Activated CD4-positive, alpha-beta T cell treated with anti-CD3 and anti-CD28 coated beads for 36 hours (primary cell): ENCODE measurements around the gene PDLIM5. TPM values are rescaled to one million over a fixed set of nuclear protein-coding genes. Genes with fewer than 3 reads are reported as not detected.
"Not testable (repeated sequence)": the region's sequence is repeated elsewhere in the genome, so short reads cannot be mapped to it uniquely, and the experiment has no call there.

ENCODE experiments used
- ATAC-seq: fragments of 200-7000 bp; cut with Tn5 transposase; one replicate; pipeline ENCODE4 v1.10.0; 2021; ENCODE audit warnings: mild to moderate bottlenecking, moderate library complexity
- CTCF ChIA-PET: fragments of 350-600 bp; sonication (Branson Sonifier 250); formaldehyde crosslinking; loops from one replicate; lab custom pipeline; 2021; ENCODE audit warnings: antibody characterized with exemption; lab: Charles Lee
- POLR2A ChIA-PET: fragments of 350-600 bp; sonication (Branson Sonifier 250); formaldehyde crosslinking; loops from one replicate; lab custom pipeline; 2021; ENCODE audit warnings: antibody characterized with exemption, inconsistent platforms; lab: Charles Lee
- DNase-seq: peaks from one replicate; pipeline ENCODE4 v3.0.0-alpha.2; 2020
- H3K27ac Mint-ChIP-seq: one replicate; pipeline ENCODE4 v1.8.0; 2021; ENCODE audit warnings: mixed read lengths
- H3K27me3 Mint-ChIP-seq: one replicate; pipeline ENCODE4 v1.8.0; 2021; ENCODE audit warnings: mixed read lengths
- H3K36me3 Mint-ChIP-seq: one replicate; pipeline ENCODE4 v1.8.0; 2021; ENCODE audit warnings: low read depth, mixed read lengths
- H3K4me1 Mint-ChIP-seq: one replicate; pipeline ENCODE4 v1.8.0; 2021; ENCODE audit warnings: mixed read lengths
- H3K4me3 Mint-ChIP-seq: one replicate; pipeline ENCODE4 v1.8.0; 2021; ENCODE audit warnings: mild to moderate bottlenecking, moderate library complexity, mixed read lengths
- H3K9me3 Mint-ChIP-seq: one replicate; pipeline ENCODE4 v1.8.0; 2021; ENCODE audit warnings: low read depth, mixed read lengths
- intact Hi-C, 2 experiments: fragments of 100-400 bp; cut with DNase I in 1 of 2; cut with micrococcal nuclease in 1 of 2; formaldehyde crosslinking; loops; one replicate each; pipeline versions ENCODE4 v1.14.2 to v1.15.1; 2022 to 2024; cut with DNase I, micrococcal nuclease
- total RNA-seq, 2 experiments: library from RNA; stranded (reverse); gene quantifications; one replicate each; pipeline ENCODE4 v1.2.3, GENCODE V29; 2021

PDLIM5 gene
- total RNA-seq, 2 experiments from 2014 or later = 25.9 to 34.3 TPM

- Mint-ChIP-seq H3K4me3 (no peak overlapping the region), H3K36me3 (peaks cover 3% of the 10 kb centered on the region), H3K4me1 (peaks cover 11% of the 10 kb centered on the region), H3K9me3 (no peaks in the 10 kb centered on the region), H3K27ac (no peak overlapping the region), H3K27me3 (no peaks in the 10 kb centered on the region)
- ChIA-PET POLR2A (no interaction called here), CTCF (no interaction called here)
- ATAC-seq = no peak
- intact Hi-C loops = no loop called here
- DNase-seq = no peak
Measured at GRCh38 chr4:94613248-94613647, 161.5 kb downstream of the PDLIM5 start.

GRCh38 chr4:94615451-94615850, 163.7 kb downstream of the PDLIM5 start:
- peaks cover 5% of the 10 kb centered on the region for H3K4me1 Mint-ChIP-seq
- ChIA-PET CTCF (no interaction called here), POLR2A (no interaction called here)
- H3K36me3 Mint-ChIP-seq = peaks cover 3% of the 10 kb centered on the region
- H3K4me3 Mint-ChIP-seq = no peak overlapping the region
- ATAC-seq (no peak), DNase-seq (no peak)
- no peak overlapping the region for H3K27ac Mint-ChIP-seq
- no peaks in the 10 kb centered on the region for H3K9me3 Mint-ChIP-seq
- intact Hi-C loops = no loop called here
- no peaks in the 10 kb centered on the region for H3K27me3 Mint-ChIP-seq

DNA sequence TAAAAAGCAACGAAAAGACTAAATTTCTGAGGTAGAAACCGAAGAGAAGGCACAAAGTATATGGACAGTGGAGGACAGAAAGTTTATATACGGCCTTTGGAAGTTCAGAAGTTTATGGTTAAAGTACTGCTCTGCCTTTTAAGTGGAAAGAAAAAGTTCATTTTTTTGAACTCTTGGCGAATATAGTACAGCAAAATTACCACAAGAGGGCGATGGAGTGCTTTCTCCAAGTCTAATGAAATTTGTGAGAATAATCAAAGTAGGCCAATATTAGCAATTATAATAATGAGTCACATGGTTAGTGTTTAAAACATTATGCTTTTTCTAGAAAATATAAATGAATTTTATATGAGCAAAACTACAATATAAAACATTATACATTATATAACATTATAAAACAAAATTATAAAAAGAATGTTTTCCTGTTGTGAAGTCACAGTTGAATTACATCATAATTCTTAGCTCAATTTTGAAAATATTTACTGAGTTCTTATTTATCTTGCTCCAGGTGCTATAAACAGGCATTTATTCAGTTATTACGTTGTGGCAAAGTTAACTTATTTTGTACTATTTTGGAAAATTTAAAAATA, 169.8 kb downstream of the PDLIM5 start:
- CTCF ChIA-PET = interaction anchor here (0.7 to 2.4 kb wide), 14 partner anchors 8 to 1744 kb away, joined by 3 to 11 read pairs (median 3); no protein-coding TSS in a partner anchor
- DNase-seq = peak; percentile 10

GRCh38 chr4:94623126-94623911, 171.6 kb downstream of the PDLIM5 start:
- H3K27me3 Mint-ChIP-seq = no peaks in the 10 kb centered on the region
- peaks cover 4% of the 10 kb centered on the region for H3K36me3 Mint-ChIP-seq
- ChIA-PET POLR2A (no interaction called here), CTCF (interaction anchor here (1.1 to 1.2 kb wide), 2 partner anchors 15 to 528 kb away, joined by 3 to 5 read pairs; no protein-coding TSS in a partner anchor)
- intact Hi-C loops = loop anchor here in 1 of 2 experiments (10.0 kb wide), 1 partner anchor 471 kb away; no protein-coding TSS in a partner anchor
- H3K27ac Mint-ChIP-seq = no peak overlapping the region
- DNase-seq (no peak), ATAC-seq (no peak)
- no peak overlapping the region for H3K4me3 Mint-ChIP-seq
- no peaks in the 10 kb centered on the region for H3K9me3 Mint-ChIP-seq
- no peaks in the 10 kb centered on the region for H3K4me1 Mint-ChIP-seq

More for the DNA sequence above, 169.8 kb downstream of the PDLIM5 start:
- no peaks in the 10 kb centered on the region for H3K9me3 Mint-ChIP-seq
- no peak for ATAC-seq
- POLR2A ChIA-PET = no interaction called here
- peaks cover 6% of the 10 kb centered on the region for H3K36me3 Mint-ChIP-seq
- intact Hi-C loops = loop anchor here (1.0 to 10.0 kb wide), 3 partner anchors 473 to 504 kb away; no protein-coding TSS in a partner anchor
- H3K27me3 Mint-ChIP-seq = no peaks in the 10 kb centered on the region
- H3K4me1 Mint-ChIP-seq = no peaks in the 10 kb centered on the region
- H3K4me3 Mint-ChIP-seq = no peak overlapping the region
- H3K27ac Mint-ChIP-seq = no peak overlapping the region

DNA sequence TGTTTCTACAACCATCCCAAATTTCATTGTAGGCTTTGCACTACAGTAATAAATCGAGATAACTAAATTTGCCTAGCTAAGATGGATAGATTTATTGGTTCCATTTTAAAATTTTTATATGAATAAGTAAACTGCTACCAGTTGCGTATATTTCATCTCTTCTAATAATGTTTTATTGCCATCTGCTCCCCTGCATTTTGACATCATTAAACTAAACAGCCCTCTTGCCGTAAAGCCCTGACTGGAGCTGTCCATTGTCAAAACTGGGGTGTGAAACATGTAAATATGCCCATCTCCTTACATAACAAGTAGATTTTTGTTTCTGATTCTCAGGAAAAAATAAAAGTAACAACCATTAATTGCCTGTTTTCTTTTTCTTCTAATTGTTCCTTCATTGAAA, 175.2 kb downstream of the PDLIM5 start:
- Mint-ChIP-seq H3K4me3 (no peak overlapping the region), H3K27ac (no peak overlapping the region), H3K36me3 (peaks cover 4% of the 10 kb centered on the region), H3K9me3 (no peaks in the 10 kb centered on the region), H3K27me3 (no peaks in the 10 kb centered on the region), H3K4me1 (no peaks in the 10 kb centered on the region)
- DNase-seq = no peak
- ATAC-seq = no peak
- intact Hi-C loops = loop anchor here in 1 of 2 experiments (10.0 kb wide), 1 partner anchor 468 kb away; no protein-coding TSS in a partner anchor
- POLR2A ChIA-PET = no interaction called here
- CTCF ChIA-PET = interaction anchor here (1.8 kb wide), 1 partner anchor 16 kb away, joined by 6 read pairs; no protein-coding TSS in a partner anchor

DNA sequence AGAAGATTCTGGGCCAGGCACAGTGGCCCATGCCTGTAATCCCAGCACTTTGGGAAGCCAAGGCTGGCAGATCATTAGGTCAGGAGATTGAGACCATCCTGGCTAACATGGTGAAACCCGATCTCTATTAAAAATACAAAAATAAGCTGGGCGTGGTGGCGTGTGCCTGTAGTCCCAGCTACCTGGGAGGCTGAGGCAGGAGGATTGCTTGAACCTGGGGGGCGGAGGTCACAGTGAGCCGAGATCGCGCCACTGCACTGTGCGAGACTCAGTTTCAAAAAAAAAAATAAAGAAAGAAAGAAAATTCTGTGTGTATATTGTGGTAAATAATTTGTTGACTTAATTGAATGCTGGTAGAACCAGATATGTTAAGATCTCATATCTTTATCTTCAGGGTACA, 177.3 kb downstream of the PDLIM5 start:
- POLR2A ChIA-PET, H3K4me1 Mint-ChIP-seq, H3K27ac Mint-ChIP-seq, H3K9me3 Mint-ChIP-seq, ATAC-seq, H3K36me3 Mint-ChIP-seq, H3K4me3 Mint-ChIP-seq, DNase-seq, H3K27me3 Mint-ChIP-seq: not testable (repeated sequence)
- CTCF ChIA-PET = interaction anchor here (1.0 kb wide), 2 partner anchors 8 to 33 kb away, joined by 3 to 4 read pairs; no protein-coding TSS in a partner anchor
- intact Hi-C loops = loop anchor here in 1 of 2 experiments (10.0 kb wide), 1 partner anchor 466 kb away; no protein-coding TSS in a partner anchor

GRCh38 chr4:94629837-94630236, 178.1 kb downstream of the PDLIM5 start:
- Mint-ChIP-seq H3K9me3 (no peaks in the 10 kb centered on the region), H3K4me3 (no peak overlapping the region), H3K27me3 (no peaks in the 10 kb centered on the region), H3K36me3 (peaks cover 2% of the 10 kb centered on the region), H3K4me1 (no peaks in the 10 kb centered on the region), H3K27ac (no peak overlapping the region)
- DNase-seq (no peak), ATAC-seq (no peak)
- ChIA-PET CTCF (interaction anchor here (1.0 kb wide), 2 partner anchors 9 to 33 kb away, joined by 3 to 4 read pairs; no protein-coding TSS in a partner anchor), POLR2A (no interaction called here)
- intact Hi-C loops = loop anchor here in 1 of 2 experiments (10.0 kb wide), 1 partner anchor 465 kb away; no protein-coding TSS in a partner anchor

- ATAC-seq = no peak
- no peak for DNase-seq
- intact Hi-C loops = no loop called here
- ChIA-PET CTCF (no interaction called here), POLR2A (no interaction called here)
- H3K4me1 Mint-ChIP-seq = no peaks in the 10 kb centered on the region
- H3K27ac Mint-ChIP-seq = no peak overlapping the region
- no peaks in the 10 kb centered on the region for H3K9me3 Mint-ChIP-seq
- no peaks in the 10 kb centered on the region for H3K36me3 Mint-ChIP-seq
- H3K4me3 Mint-ChIP-seq = no peak overlapping the region
- H3K27me3 Mint-ChIP-seq = no peaks in the 10 kb centered on the region
Measured at GRCh38 chr4:94634271-94634670, 182.5 kb downstream of the PDLIM5 start.

GRCh38 chr4:94635177-94635576, 183.4 kb downstream of the PDLIM5 start:
- Mint-ChIP-seq H3K9me3 (no peaks in the 10 kb centered on the region), H3K27me3 (no peaks in the 10 kb centered on the region), H3K4me1 (no peaks in the 10 kb centered on the region), H3K4me3 (no peak overlapping the region), H3K36me3 (peaks cover under 1% of the 10 kb centered on the region), H3K27ac (no peak overlapping the region)
- ATAC-seq = no peak
- CTCF ChIA-PET = no interaction called here
- POLR2A ChIA-PET = no interaction called here
- intact Hi-C loops = no loop called here
- DNase-seq = no peak

GRCh38 chr4:94636004-94636403, 184.3 kb downstream of the PDLIM5 start:
- Mint-ChIP-seq H3K27ac (no peak overlapping the region), H3K36me3 (peaks cover 4% of the 10 kb centered on the region), H3K4me3 (no peak overlapping the region), H3K9me3 (no peaks in the 10 kb centered on the region), H3K27me3 (no peaks in the 10 kb centered on the region), H3K4me1 (no peaks in the 10 kb centered on the region)
- CTCF ChIA-PET = no interaction called here
- DNase-seq (no peak), ATAC-seq (no peak)
- intact Hi-C loops = no loop called here
- POLR2A ChIA-PET = no interaction called here

DNA sequence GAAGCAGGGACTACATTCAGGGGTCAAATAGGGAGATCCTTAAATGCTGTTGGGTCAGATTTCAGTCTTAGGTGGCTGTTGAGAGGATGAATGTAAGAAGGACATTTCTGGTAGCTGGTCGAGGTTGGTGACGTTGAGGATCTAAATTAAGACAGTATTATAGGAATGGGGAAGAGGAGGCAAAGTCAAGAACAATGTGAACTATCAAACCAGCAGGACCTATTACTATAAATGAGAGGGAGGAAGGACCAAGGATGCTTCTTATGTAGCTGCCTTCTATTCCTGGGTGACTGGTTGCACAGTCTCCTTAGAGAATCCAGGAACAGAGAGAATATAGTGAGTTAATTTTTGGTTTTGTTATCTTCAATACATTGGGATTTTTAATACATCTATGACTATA, 187.6 kb downstream of the PDLIM5 start:
- H3K27me3 Mint-ChIP-seq = no peaks in the 10 kb centered on the region
- H3K4me1 Mint-ChIP-seq = no peaks in the 10 kb centered on the region
- no peak for DNase-seq
- intact Hi-C loops = no loop called here
- H3K27ac Mint-ChIP-seq = no peak overlapping the region
- no peak overlapping the region for H3K4me3 Mint-ChIP-seq
- ChIA-PET POLR2A (interaction anchor here (0.7 kb wide), 1 partner anchor 142 kb away, joined by 3 read pairs; no protein-coding TSS in a partner anchor), CTCF (no interaction called here)
- no peaks in the 10 kb centered on the region for H3K9me3 Mint-ChIP-seq
- no peak for ATAC-seq
- H3K36me3 Mint-ChIP-seq = peaks cover 5% of the 10 kb centered on the region
